Uterus (tissue), 2 donors: Measurements from ENCODE around the gene WDR12.

Source experiments
- CTCF ChIP-seq, 4 experiments: fragments of 200-600 bp in 2 of 4; fragments of 450-650 bp in 2 of 4; sonication (generic) in 2 of 4; IDR thresholded peaks; one replicate each; pipeline ENCODE4 v1.5.1; 2016 to 2019; ENCODE audit warnings: antibody characterized with exemption in 4 of 4, mild to moderate bottlenecking in 2 of 4, moderate library complexity in 1 of 4
- POLR2A ChIP-seq, 2 donors: fragments of 450-650 bp; IDR thresholded peaks; one replicate each; pipeline ENCODE4 v1.6.1; 2016; ENCODE audit warnings: antibody characterized with exemption in 2 of 2, mild to moderate bottlenecking in 1 of 2, moderate library complexity in 1 of 2

GRCh38 chr2:202933139-202933510 lies 21.7 kb upstream of the WDR12 start:
- TF ChIP-seq CTCF (IDR thresholded peaks at IDR 0.05): no peak
- TF ChIP-seq POLR2A (IDR thresholded peaks at IDR 0.05): no peak
